Glomerular visceral epithelial cell (primary cell): ENCODE results near the gene CNTNAP2.

Experiments used
- DNase-seq: peaks from one replicate; pipeline ENCODE4 v3.0.0-alpha.2; 2016; ENCODE audit errors: extremely low spot score

CNTNAP2 gene

DNA sequence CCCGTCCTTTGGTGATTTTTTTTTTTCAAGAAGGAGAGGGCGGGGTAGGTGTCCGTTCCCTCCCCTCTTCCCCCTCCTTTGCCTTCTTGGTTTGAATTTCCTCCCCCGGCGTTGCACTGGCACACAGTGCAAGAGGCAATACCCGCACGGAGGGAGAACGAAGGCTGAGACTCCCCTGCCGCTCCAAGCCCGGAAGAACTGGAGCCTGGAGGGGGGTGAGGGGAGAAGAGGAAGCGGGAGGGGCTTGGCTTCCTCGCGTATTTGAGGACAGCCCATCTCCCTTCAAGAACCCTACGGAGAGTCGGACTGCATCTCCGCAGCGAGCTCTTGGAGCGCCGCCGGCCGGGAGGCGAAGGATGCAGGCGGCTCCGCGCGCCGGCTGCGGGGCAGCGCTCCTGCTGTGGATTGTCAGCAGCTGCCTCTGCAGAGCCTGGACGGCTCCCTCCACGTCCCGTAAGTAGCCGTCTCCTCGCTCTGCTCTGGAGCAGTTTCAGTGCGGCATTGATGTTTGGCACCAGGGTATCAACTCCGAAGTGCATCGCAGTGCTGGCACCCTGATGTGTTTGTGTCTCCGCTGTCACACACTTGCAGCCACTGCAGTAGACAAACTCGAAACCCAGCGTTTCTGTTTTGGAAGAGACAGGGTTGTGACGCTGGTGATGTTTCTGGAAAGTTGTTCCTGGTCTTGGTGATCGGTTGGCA, at the start of gene CNTNAP2:
CNTNAP2 (plus strand) TSS at position 281 of the 702 bp plus-strand sequence; CDS start at position 357, 76 bp downstream.
- no peak for DNase-seq

DNA sequence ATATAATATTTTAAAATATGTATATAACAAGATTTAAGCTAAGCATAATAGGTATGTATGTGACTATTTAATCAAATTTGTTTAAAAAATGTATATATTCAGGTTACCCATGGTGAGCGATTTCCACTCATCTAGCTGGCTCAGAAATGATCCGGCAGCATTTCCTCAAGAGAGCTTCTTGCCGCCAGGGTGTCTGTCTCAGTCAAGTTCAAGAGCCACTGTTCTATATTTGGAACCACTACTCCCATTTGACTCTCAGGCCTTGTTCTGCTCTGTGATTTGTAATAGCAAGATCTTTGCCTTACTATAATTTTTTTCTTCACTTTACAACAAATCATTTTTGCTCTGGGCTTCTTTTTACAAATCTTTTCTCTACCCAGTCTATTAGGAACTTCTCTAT, 48.7 kb upstream of the CNTNAP2 start:
- no peak for DNase-seq

- DNase-seq: no peak
Measured at GRCh38 chr7:146074195-146074765, 42.3 kb upstream of the CNTNAP2 start.

DNA sequence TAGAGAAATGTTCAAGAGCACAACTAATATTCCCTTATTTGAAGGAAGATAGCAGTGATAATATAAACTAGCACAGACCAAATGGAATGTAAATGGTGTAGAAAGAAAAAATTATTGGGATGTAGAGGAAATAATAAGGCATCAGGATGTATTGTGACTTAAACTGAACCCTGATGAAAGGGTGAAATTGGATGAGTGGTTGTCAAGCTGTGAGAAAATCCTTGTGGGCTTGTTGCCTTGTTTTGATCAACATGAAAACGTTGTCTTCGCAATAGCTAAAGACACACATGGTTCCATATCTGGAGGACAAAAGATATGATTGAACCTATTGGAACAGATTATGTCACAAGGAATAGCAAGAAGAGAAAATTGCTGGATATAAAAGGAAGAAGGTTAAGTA, 40.3 kb upstream of the CNTNAP2 start:
- no peak for DNase-seq

DNA sequence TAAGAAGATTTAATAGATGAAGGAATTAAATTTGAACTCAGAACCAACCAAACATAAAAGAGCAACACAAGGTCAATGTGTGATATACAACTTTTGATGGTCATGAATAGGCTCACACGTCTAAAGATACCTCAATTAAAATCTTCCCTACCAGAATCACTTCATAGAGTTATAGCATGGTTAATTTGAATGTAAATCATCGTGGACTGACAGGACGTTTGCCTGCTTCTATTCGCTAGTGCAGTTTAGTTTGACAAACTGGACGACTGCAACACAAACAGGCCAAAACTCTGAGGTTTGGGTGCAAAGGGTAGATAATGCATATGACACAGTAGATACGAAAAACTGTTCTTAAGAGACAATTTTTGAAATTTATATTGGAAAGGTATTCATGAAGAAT, 32.5 kb upstream of the CNTNAP2 start:
- DNase-seq: no peak

- peak; percentile 2 for DNase-seq
Measured at GRCh38 chr7:146090023-146090645, 26.5 kb upstream of the CNTNAP2 start.

DNA sequence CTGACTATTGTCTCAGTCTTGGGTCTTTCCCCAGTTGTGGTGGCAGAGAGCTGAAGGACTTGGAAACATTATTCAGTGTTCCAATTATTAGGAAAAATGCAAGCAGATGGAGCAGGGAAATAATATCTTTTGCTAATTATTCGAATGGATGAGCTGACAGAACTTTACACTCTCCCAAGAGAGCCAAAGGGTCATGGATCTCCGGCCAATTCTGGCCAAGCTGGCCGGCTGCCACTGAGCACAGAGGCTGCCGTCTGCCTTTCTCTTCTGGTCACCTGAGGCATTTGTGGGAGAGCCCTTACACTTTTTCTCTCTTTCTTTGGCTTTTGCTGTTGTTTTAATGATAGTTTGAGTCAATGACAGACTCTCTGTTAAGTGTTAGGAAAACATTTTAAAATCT, 22.2 kb upstream of the CNTNAP2 start:
- DNase-seq: no peak

DNA sequence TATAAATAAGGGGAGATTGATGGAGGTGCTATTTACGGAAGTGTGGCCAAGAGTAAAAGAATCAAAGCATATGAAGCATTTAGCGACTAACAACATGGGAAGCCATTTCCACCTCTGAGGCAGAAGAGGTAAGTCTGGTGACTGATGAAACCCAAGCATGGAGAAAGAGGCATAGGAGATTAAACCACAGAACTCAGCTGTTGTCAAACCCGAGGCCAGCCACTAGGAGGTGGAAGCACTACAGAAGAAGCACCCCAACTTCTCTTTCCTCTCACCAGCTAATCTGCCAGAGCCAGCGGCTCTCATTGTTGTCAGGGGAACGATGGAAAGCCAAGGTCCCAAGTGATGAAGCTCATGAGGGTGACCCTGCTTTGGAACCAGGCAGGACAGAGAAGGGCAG, 19.6 kb upstream of the CNTNAP2 start:
- no peak for DNase-seq

GRCh38 chr7:146106319-146106718, 10.3 kb upstream of the CNTNAP2 start:
- DNase-seq: no peak

DNA sequence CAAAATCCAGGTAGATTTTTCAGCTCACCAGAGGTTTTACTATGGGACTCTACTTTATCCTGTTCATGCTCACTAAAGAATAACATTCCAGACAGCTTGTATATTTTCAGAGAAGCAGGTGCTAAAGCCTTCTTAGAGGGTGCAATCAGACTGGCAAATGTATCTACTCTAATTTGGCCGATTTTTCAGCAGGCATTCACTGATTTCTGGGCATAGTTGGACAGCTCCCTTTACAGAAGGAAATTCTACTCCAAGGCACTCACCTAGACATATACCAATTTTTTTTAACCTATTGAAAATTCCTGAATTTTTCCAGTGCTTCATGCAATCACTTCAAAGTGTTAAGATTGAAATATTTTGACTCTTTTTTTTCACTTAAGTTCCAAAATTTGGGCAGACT, 3.8 kb upstream of the CNTNAP2 start:
- DNase-seq: no peak

DNA sequence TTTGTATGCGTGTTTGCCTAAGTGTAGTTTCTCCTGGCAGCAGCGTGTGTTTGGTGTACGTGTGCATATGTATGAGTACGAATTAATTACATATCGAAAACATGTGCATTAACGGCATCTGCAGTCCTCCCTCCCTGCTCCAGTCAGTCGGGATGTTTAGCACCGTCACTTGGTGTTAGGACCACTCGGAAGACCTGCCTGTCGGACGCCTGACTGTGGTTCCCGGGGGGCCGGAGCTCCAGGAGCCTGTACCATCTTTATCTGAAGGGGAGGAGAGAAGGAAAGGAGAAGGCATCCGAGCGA, 1.1 kb upstream of the CNTNAP2 start:
- DNase-seq: no peak

DNA sequence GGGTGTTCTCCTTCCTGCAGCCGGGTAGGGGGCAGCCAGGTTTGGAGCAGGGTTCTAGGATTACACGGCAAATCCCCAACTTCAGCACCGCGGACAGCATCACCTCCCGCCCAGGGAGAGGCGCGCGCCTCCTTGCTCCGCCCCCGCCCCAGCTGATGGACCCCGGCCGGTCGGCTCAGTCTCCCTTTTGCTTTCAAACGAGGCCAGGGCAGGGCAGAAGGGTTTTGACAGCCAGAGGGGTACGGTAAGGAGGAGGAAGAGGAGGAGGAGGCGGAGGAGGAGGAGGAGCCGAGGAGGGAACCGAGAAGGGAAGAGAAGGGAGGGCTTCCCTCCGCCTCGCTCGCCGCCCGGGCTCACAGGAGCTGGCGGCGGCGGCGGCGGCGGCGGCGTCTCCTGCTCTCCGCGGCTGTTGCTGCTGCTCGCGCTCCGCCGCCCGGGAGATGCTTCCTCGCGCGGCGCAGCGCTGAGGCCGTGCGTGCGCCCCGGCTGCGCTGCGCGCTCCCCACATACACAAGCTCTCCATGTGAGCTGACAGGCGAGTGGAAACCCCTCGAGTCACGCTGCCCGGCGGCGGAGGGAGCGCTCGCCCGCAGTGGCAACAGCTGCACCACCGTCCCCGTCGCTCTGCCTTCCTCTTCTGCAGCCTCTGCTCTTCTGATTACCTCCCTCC, 615 bp upstream of the CNTNAP2 start:
- peak; percentile 3 for DNase-seq

GRCh38 chr7:146117576-146117975, 975 bp downstream of the CNTNAP2 start:
- no peak for DNase-seq

DNA sequence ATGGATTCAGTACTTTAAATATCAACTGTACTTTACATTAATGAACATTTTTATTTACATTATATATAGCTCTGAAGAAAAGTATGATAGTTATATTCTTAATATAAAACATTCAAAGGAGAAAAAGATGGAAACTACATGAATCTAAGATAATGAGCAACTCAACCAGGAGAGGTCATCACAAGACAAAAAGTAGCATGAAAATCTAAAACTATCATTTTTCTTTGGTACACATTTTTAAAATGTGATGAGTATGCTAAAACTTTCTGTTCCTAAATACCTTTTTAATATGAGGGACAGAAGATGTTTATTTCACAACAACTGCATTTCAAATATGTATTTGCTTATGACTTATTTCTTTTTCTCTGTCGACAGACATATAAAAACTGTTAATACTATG, 2.4 kb downstream of the CNTNAP2 start:
- DNase-seq: no peak

- DNase-seq: no peak
Measured at GRCh38 chr7:146123715-146124114, 7.1 kb downstream of the CNTNAP2 start.

DNA sequence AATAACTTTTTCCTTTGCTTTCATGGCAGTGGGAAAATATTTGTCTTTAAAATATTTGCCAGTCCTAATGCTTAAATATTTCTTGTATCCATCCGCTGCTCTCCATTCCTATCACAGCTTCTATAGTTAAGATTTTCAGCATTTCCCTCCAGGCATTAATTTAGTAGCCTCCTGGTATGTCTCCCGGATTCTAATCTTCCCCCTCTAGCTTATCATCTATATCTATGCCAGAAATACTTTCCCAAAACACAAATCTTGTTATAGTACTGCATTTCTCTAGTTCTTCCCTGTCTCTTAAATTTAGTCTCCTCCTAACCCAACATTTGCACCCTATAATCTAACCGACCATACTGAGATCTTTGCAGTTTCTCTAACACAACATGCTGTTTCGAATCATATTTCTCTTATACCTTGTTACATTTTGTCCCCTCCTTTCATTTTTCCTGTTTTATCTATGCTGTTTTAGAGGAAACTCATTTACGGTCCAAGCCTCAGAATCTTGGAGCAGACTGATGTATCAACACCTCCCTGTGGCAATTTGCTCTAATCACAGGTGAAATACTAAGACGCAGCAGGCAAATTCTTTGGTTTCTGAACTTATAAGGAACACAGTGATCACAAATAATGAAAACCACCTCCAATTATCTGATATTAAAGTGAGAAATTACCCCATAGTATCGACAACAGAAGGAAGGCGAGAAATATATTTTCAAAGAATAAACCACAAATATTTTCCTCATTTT, 10.3 kb downstream of the CNTNAP2 start:
- no peak for DNase-seq

DNA sequence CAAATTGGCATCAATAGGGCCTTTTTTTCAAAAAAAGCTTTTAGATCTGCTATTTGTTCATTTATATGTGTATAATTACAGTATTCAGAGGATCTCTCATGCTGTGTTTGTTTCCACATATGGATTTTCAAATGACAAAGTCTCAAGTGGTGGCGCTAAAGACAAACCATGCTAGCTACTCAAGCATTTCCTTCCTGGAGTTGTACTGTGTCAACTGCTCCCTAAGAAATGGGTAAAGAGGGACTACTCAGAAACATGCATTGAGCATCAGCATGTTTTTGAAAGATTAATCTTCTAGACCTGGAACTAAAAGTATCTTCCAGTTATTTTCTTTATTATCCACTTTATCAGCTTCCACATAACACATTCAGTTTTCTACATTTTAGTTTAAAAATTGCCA, 12.7 kb downstream of the CNTNAP2 start:
- no peak for DNase-seq

GRCh38 chr7:146129997-146130396, 13.4 kb downstream of the CNTNAP2 start:
- DNase-seq: no peak

GRCh38 chr7:146131701-146132100, 15.1 kb downstream of the CNTNAP2 start:
- no peak for DNase-seq

DNA sequence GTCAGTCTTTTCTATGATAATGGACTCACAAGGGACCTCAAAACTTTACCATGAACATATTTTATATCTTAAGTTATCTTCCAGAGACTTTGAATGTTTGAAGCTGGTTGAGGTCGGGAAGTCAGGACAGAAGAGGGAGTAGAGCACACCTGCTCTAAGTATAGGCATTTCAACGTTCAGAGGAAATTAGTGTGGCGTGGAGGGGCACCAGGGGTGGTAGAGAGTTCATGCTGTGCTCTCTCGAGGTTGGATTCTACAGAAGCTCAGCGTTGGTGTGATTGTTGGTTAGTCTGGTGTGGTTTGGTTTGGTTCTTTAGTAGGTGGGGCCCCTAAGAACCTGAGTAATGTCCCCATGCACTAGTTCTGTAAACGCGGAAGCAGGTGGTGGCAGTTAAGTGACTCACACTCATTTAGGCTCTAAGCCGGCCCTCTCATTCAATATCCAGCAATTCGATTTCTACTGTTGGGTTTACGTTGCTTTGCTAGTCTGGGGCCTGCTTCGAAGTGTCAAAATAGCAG, 19.8 kb downstream of the CNTNAP2 start:
- DNase-seq: no peak

DNA sequence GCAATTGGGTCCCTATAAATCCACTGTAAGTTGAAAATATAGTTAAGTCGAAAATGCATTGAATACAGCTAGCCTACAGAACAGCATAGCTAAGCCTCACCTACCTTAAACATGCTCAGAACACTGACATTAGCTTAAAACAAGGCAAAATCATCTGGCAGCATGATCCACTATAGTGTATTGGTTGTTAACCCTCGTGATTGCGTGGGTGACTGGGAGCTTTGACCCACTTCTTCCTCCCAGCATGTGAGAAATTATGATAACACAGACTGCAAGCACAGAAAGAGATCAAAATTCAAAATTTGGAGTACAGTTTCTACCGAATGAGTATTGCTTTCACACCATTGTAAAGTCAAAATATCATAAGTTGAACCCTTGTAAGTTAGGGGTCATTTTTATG, 22.3 kb downstream of the CNTNAP2 start:
- DNase-seq: no peak

DNA sequence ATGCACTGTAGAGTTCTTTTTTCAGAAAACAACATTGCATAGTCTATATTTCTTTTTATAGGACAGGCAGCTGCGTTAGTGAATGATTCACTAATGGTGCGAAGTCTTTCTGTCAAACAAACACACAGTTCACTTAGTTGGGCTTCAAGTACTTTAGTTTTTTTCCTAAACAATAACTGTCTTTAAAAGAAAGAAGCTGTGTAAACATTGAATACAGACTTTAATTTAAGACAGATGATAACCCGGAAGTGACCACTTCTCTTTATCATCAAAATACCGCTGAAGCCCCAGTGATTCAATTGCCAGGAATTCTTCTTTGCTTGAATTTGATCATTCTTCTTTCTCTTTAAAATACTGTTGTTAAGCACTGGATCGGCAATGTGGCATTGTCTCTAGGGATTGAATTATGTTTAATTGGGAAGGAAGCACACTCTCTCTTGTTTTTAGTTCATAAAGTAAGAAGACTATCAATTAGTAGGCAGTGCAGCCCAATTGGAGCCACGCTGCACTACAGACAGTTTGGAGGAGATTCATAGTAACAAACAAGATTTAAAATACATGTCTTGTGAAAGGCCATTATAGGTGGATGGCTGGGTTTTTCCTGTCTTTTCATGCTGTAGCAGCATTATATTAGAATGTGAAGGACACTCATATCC, 30.4 kb downstream of the CNTNAP2 start:
- no peak for DNase-seq
